Mucosa of descending colon (tissue), 3 donors: Measurements from ENCODE around the gene NARS2. TPM values are rescaled to one million over a fixed set of nuclear protein-coding genes. Genes with fewer than 3 reads are reported as not detected.

Experiments
- ATAC-seq: fragments of 200-7000 bp; cut with Tn5 transposase; one replicate; pipeline ENCODE4 v1.9.1; 2020; ENCODE audit warnings: mild to moderate bottlenecking, moderate library complexity
- DNase-seq, 3 donors: peaks; one replicate each; pipeline ENCODE4 v3.0.0-alpha.2; 2020
- H3K36me3 ChIP-seq: fragments of 200-600 bp; one replicate; pipeline ENCODE4 v1.8.0; 2021; ENCODE audit warnings: low read depth, mild to moderate bottlenecking
- H3K4me1 ChIP-seq: fragments of 200-600 bp; one replicate; pipeline ENCODE4 v1.8.0; 2021; ENCODE audit warnings: low read depth, mild to moderate bottlenecking
- H3K4me3 ChIP-seq: fragments of 200-600 bp; one replicate; pipeline ENCODE4 v1.8.0; 2021; ENCODE audit warnings: mild to moderate bottlenecking
- H3K9me3 ChIP-seq: fragments of 200-600 bp; one replicate; pipeline ENCODE4 v1.8.0; 2021; ENCODE audit warnings: mild to moderate bottlenecking
- intact Hi-C, 2 donors: fragments of 100-400 bp; cut with DNase I in 1 of 2; cut with micrococcal nuclease in 1 of 2; formaldehyde crosslinking; loops; one replicate each; pipeline versions ENCODE4 v1.11.0 to v1.11.1; 2022; cut with DNase I, micrococcal nuclease
- total RNA-seq, 3 donors: library from RNA; stranded (reverse); fragmentation: NEBNext Ultra II Directional in 2 of 3; extraction: Animal tissue kit (Norgen Biotek cat#: 25700) in 2 of 3; gene quantifications; one replicate each; pipeline versions ENCODE4 v1.2.1 to v1.2.4, GENCODE V29; 2021 to 2023
- TF ChIP-seq, protein P1 (sequence below): fragments of 200-600 bp; IDR thresholded peaks from one replicate; pipeline ENCODE4 v1.8.0; 2022; ENCODE audit warnings: antibody characterized with exemption, mild to moderate bottlenecking
- donor health status: DM: no; HTN: no; CAD: no; lungs with moderate emphysema.
- donor health status: DM: no; HTN: no; CAD: no.
- donor health status: DM: no; HTN: yes; CAD: no.

Gene NARS2
- total RNA-seq, 3 donors from 2014 or later, result 13.1 to 14.0 (median 13.2) TPM

DNA sequence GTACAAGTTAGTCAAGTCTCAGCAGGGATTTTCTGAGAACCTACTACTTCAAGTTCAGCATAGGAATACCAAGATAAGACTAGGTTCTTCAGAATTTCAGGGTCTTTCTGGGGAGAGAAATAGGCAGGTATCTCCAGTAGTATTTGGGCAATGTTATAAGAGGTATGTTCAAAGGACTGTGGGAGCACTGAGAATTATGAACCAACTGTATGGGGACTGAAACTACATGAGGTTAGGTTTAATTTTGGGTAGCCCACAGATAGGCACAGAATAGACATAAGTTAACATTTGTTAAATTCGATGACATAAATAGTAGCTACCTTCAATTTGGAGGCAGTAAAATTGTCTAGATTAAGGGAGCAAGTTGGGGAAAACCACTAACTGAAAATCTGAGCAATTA, 147.8 kb downstream of the NARS2 start:
- no peak for ATAC-seq
- intact Hi-C loops, result no loop called here

DNA sequence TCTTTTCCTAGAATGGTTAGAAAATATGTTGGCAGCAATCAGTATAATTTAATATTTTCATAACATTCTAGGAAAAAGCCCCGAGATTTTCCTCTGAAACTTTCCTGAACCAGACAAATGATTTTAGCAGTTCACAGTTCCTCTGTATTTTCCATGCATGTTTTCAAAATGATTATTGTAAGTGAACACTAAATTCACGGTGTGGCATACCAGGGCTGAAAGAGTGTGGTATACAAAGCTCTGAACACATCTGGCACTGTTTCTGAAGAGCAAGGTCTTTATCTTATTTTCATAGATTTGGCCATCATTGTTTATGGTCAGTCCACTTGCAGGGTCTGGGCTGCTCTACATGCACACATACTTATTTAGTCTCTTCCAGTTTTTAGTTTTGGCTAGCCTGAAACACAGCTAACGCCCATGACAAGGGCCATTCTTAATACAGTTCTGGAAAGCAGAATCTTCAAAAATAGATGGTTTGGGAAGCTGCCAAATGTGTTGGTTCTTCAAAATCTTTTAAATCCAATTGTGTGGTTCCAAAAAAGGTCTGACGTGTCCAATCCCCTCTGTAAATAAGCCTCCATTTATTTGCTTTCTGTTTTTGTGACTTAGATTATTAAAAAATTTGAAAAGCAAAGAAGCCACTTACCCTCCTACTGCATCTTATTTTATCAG, 149.1 kb downstream of the NARS2 start:
- intact Hi-C loops, result no loop called here
- no peak for DNase-seq
- Histone ChIP-seq H3K36me3 (no peaks in the 10 kb centered on the region), H3K4me1 (peaks cover 13% of the 10 kb centered on the region), H3K9me3 (no peaks in the 10 kb centered on the region), H3K4me3 (no peak overlapping the region)
- TF ChIP-seq, protein P1, sequence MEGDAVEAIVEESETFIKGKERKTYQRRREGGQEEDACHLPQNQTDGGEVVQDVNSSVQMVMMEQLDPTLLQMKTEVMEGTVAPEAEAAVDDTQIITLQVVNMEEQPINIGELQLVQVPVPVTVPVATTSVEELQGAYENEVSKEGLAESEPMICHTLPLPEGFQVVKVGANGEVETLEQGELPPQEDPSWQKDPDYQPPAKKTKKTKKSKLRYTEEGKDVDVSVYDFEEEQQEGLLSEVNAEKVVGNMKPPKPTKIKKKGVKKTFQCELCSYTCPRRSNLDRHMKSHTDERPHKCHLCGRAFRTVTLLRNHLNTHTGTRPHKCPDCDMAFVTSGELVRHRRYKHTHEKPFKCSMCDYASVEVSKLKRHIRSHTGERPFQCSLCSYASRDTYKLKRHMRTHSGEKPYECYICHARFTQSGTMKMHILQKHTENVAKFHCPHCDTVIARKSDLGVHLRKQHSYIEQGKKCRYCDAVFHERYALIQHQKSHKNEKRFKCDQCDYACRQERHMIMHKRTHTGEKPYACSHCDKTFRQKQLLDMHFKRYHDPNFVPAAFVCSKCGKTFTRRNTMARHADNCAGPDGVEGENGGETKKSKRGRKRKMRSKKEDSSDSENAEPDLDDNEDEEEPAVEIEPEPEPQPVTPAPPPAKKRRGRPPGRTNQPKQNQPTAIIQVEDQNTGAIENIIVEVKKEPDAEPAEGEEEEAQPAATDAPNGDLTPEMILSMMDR, result no peak
- ATAC-seq, result no peak

More for the DNA sequence above, 147.8 kb downstream of the NARS2 start:
- no peak for DNase-seq
- Histone ChIP-seq H3K4me1 (peaks cover 13% of the 10 kb centered on the region), H3K4me3 (no peak overlapping the region), H3K9me3 (no peaks in the 10 kb centered on the region), H3K36me3 (no peaks in the 10 kb centered on the region)
- TF ChIP-seq, protein P1, result no peak

- no peaks in the 10 kb centered on the region for H3K36me3 ChIP-seq
- no peaks in the 10 kb centered on the region for H3K9me3 ChIP-seq
- H3K4me1 ChIP-seq, result peaks cover 14% of the 10 kb centered on the region
- no peak overlapping the region for H3K4me3 ChIP-seq
- ATAC-seq, result peak; percentile 5
- TF ChIP-seq, protein P1, result no peak
- intact Hi-C loops, result no loop called here
- no peak for DNase-seq
Measured at GRCh38 chr11:78424334-78425270, 150.1 kb downstream of the NARS2 start.

GRCh38 chr11:78423241-78423640, 151.4 kb downstream of the NARS2 start:
- intact Hi-C loops, result no loop called here
- Histone ChIP-seq H3K4me3 (no peak overlapping the region), H3K4me1 (peaks cover 7% of the 10 kb centered on the region), H3K36me3 (no peaks in the 10 kb centered on the region), H3K9me3 (no peaks in the 10 kb centered on the region)
- DNase-seq (no peak), ATAC-seq (no peak)
- TF ChIP-seq, protein P1, result no peak

- intact Hi-C loops, result no loop called here
- Histone ChIP-seq H3K4me1 (peaks cover 13% of the 10 kb centered on the region), H3K36me3 (no peaks in the 10 kb centered on the region), H3K4me3 (no peak overlapping the region), H3K9me3 (no peaks in the 10 kb centered on the region)
- DNase-seq, result peak; percentile 44 to 71 (median 46)
- TF ChIP-seq, protein P1, result peak; percentile 4
- no peak for ATAC-seq
Measured at GRCh38 chr11:78420796-78421209, 153.9 kb downstream of the NARS2 start.
